Esophagus muscularis mucosa (tissue), 3 donors: Measurements from ENCODE around the gene PTX4.

Source experiments
- POLR2A ChIP-seq: fragments of 450-650 bp; IDR thresholded peaks from one replicate; pipeline ENCODE4 v1.6.1; 2017; ENCODE audit warnings: antibody characterized with exemption, moderate library complexity, mild to moderate bottlenecking, low read depth
- TF ChIP-seq, protein P1 (sequence below), 3 experiments: fragments of 200-600 bp in 2 of 3; fragments of 450-650 bp in 1 of 3; sonication (generic) in 2 of 3; IDR thresholded peaks; one replicate each; pipeline ENCODE4 v1.5.1; 2017 to 2019; ENCODE audit warnings: antibody characterized with exemption in 3 of 3, mild to moderate bottlenecking in 2 of 3, moderate library complexity in 1 of 3

DNA sequence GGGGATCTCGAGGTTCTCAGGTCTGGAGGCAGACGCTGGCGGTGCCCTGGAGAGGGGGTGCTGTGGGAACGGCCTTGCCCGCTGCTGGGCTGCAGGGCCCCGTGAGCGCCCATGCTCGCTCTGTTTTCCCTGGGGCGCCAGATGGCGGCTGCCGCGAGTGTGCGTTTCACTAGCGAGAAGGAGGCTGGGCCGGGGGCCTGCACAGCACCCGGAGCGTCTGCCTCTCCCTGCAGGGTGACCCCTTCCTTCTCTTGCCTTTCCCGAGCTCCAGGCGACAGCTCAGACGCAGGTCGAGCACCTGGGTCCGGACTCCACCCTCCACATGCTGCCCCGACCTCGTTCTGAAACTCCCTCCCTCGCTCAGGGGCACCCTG is 7.1 kb upstream of the PTX4 start:
- TF ChIP-seq, protein P1, sequence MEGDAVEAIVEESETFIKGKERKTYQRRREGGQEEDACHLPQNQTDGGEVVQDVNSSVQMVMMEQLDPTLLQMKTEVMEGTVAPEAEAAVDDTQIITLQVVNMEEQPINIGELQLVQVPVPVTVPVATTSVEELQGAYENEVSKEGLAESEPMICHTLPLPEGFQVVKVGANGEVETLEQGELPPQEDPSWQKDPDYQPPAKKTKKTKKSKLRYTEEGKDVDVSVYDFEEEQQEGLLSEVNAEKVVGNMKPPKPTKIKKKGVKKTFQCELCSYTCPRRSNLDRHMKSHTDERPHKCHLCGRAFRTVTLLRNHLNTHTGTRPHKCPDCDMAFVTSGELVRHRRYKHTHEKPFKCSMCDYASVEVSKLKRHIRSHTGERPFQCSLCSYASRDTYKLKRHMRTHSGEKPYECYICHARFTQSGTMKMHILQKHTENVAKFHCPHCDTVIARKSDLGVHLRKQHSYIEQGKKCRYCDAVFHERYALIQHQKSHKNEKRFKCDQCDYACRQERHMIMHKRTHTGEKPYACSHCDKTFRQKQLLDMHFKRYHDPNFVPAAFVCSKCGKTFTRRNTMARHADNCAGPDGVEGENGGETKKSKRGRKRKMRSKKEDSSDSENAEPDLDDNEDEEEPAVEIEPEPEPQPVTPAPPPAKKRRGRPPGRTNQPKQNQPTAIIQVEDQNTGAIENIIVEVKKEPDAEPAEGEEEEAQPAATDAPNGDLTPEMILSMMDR (IDR thresholded peaks at IDR 0.05) = no peak
- no peak for TF ChIP-seq POLR2A
